ENCODE results near the gene KXD1. TPM values are rescaled to one million over a fixed set of nuclear protein-coding genes. Genes with fewer than 3 reads are reported as not detected.

KXD1 gene
- total RNA-seq, 1 donor from 2014 or later = 73.9 TPM

DNA sequence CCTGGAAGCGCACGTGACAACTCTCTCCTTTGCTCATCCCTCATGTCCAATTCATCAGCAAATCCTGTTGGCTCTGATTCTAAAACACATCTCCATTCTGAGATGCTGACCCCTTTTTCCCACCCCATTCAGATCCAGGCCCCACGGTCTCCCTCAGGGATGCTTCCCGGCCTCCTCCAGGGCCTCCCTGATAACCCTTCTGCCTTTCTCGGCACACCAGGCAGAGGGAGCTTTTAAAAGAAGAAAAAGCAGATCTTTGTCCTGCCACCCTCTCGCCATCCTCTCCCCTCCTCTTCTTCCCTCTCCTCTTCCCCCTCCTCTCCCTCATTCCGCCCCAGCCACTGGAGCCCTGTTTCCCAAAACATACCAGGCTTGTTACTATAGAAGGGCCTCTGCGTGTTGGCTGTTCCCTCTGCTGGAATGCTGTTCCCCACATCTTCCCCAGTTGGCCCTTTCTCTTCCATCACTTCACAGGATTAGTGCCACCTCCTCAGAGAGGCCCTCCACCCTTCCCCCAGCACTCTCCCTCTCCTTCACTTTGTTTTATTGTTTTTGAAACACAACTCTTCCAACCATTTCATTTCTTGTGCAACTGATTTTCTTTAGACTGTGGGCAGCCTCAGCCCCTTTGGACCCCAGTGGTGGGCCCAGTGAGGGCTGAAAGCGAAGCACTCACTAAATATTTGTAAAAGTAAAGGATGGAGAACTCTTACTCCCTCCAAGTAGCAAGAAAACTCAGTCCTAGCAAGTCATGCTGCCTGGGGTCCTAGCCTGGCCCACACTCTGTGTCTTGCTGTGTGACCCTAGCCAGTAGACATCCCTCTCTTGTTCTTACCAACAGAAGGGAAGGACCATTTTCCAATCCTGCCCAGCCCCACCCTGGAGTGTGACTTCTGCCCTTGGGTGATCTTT lies 51.4 kb downstream of the KXD1 start:
- H3K9me3 Mint-ChIP-seq = no peaks in the 10 kb centered on the region
- peak overlapping the region; percentile 42 for H3K27ac Mint-ChIP-seq
- no peak for DNase-seq (ENCODE audit: extremely low spot score, unreplicated experiment)
- no peak for TF ChIP-seq CTCF (conservative IDR thresholded peaks at IDR 0.05)
- H3K36me3 Mint-ChIP-seq = peaks cover 3% of the 10 kb centered on the region
- peaks cover 80% of the 10 kb centered on the region for H3K27me3 Mint-ChIP-seq
- peaks cover 21% of the 10 kb centered on the region for H3K4me1 Mint-ChIP-seq (ENCODE audit: unreplicated experiment)
- peak overlapping the region; percentile 77 for H3K4me3 Mint-ChIP-seq

DNA sequence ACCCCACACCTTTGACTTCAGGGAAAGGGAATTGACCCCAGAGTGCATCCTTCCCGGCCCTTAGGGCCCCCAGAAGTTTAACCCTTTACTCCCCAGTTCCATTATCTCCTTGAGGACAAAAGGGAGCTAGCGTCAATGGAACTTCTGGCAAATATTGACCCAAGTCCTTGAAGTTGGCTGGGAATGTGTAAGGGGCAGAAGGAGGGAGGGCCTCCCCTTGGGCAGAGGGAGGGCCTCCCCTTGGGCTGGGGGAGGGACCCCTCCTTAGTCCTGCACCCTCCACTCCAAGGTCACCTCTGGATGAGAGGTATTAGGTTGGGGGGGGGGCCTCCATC lies 52.0 kb downstream of the KXD1 start:
- no peak for DNase-seq (ENCODE audit: extremely low spot score, unreplicated experiment)
- TF ChIP-seq CTCF (conservative IDR thresholded peaks at IDR 0.05) = no peak
- Mint-ChIP-seq H3K27me3 (peaks cover 80% of the 10 kb centered on the region), H3K4me3 (no peak overlapping the region), H3K36me3 (peaks cover 3% of the 10 kb centered on the region), H3K9me3 (no peaks in the 10 kb centered on the region), H3K27ac (peak overlapping the region; percentile 42), H3K4me1 (ENCODE audit: unreplicated experiment) (peaks cover 21% of the 10 kb centered on the region)

DNA sequence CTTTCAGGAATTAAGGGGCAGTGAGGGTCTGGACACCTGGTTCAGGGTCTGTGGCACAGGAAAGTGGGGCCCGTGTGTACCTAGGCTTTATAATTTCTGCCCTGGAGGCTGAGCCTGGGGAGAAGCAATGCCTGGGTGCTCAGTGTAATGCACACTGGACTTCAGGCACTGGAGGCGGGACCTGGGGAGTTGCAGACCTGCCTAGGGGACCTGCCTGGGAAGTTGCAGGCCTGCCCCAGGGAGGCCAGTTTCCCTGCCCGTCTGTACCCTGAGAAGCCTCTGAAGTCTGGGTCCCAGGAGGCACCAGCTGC lies 52.5 kb downstream of the KXD1 start:
- H3K36me3 Mint-ChIP-seq = peaks cover 3% of the 10 kb centered on the region
- TF ChIP-seq CTCF (conservative IDR thresholded peaks at IDR 0.05) = no peak
- no peak for DNase-seq (ENCODE audit: extremely low spot score, unreplicated experiment)
- H3K27ac Mint-ChIP-seq = no peak overlapping the region
- peaks cover 80% of the 10 kb centered on the region for H3K27me3 Mint-ChIP-seq
- H3K4me3 Mint-ChIP-seq = no peak overlapping the region
- no peaks in the 10 kb centered on the region for H3K9me3 Mint-ChIP-seq
- peaks cover 21% of the 10 kb centered on the region for H3K4me1 Mint-ChIP-seq (ENCODE audit: unreplicated experiment)

GRCh38 chr19:18610556-18611326 lies 53.1 kb downstream of the KXD1 start:
- no peaks in the 10 kb centered on the region for H3K9me3 Mint-ChIP-seq
- peaks cover 79% of the 10 kb centered on the region for H3K27me3 Mint-ChIP-seq

More at GRCh38 chr19:18610556-18611326, 53.1 kb downstream of the KXD1 start:
- no peak for TF ChIP-seq CTCF (conservative IDR thresholded peaks at IDR 0.05)
- H3K27ac Mint-ChIP-seq = peak overlapping the region; percentile 37
- DNase-seq (ENCODE audit: extremely low spot score, unreplicated experiment) = no peak
- H3K4me1 Mint-ChIP-seq (ENCODE audit: unreplicated experiment) = peaks cover 17% of the 10 kb centered on the region
- H3K4me3 Mint-ChIP-seq = peak overlapping the region; percentile 81
- peaks cover 3% of the 10 kb centered on the region for H3K36me3 Mint-ChIP-seq
